ENCODE data around the gene MTERF2.
"Not testable (repeated sequence)": the region's sequence is repeated elsewhere in the genome, so short reads cannot be mapped to it uniquely, and the experiment has no call there.

The MTERF2 gene

GRCh38 chr12:106986625-106987389, at the start of gene MTERF2:
TSS of gene MTERF2 (minus strand) at chr12:106987146. CDS start at chr12:106978714, 8,432 bp downstream.
- DNase-seq: peak; percentile 85

GRCh38 chr12:107035733-107036132, 48.8 kb upstream of the MTERF2 start:
- no peak for DNase-seq

- DNase-seq: no peak
Observed at GRCh38 chr12:107033758-107034739, 47.1 kb upstream of the MTERF2 start.

- DNase-seq: no peak
Observed at GRCh38 chr12:107032266-107032665, 45.3 kb upstream of the MTERF2 start.

- no peak for DNase-seq
Observed at GRCh38 chr12:107031061-107031460, 44.1 kb upstream of the MTERF2 start.

GRCh38 chr12:107029081-107029480, 42.1 kb upstream of the MTERF2 start:
- no peak for DNase-seq

- peak; percentile 24 for DNase-seq
Observed at GRCh38 chr12:107027636-107028053, 40.7 kb upstream of the MTERF2 start.

- no peak for DNase-seq
Observed at GRCh38 chr12:107026806-107027635, 40.1 kb upstream of the MTERF2 start.

- not testable (repeated sequence) for DNase-seq
Observed at GRCh38 chr12:107026356-107026755, 39.4 kb upstream of the MTERF2 start.

- no peak for DNase-seq
Observed at GRCh38 chr12:107025671-107026070, 38.7 kb upstream of the MTERF2 start.

- DNase-seq: no peak
Observed at GRCh38 chr12:107019546-107019945, 32.6 kb upstream of the MTERF2 start.

- DNase-seq: no peak
Observed at GRCh38 chr12:107017042-107017441, 30.1 kb upstream of the MTERF2 start.

GRCh38 chr12:107014055-107014454, 27.1 kb upstream of the MTERF2 start:
- DNase-seq: no peak

GRCh38 chr12:107012736-107013425, 25.9 kb upstream of the MTERF2 start:
- no peak for DNase-seq

- DNase-seq: no peak
Observed at GRCh38 chr12:107011519-107011918, 24.6 kb upstream of the MTERF2 start.

GRCh38 chr12:107007411-107007810, 20.5 kb upstream of the MTERF2 start:
- no peak for DNase-seq

GRCh38 chr12:107002665-107003064, 15.7 kb upstream of the MTERF2 start:
- not testable (repeated sequence) for DNase-seq

GRCh38 chr12:106999446-106999845, 12.5 kb upstream of the MTERF2 start:
- DNase-seq: no peak

- DNase-seq: no peak
Observed at GRCh38 chr12:106997916-106998315, 11.0 kb upstream of the MTERF2 start.

- DNase-seq: not testable (repeated sequence)
Observed at GRCh38 chr12:106996102-106996501, 9.2 kb upstream of the MTERF2 start.

- no peak for DNase-seq
Observed at GRCh38 chr12:106994579-106995220, 7.8 kb upstream of the MTERF2 start.

GRCh38 chr12:106987846-106988245, 900 bp upstream of the MTERF2 start:
- DNase-seq: no peak

Measured in NCI-H1092 (cell line).